Neural progenitor cell (in vitro differentiated cells): ENCODE data around the gene INTS4.

Experiments used
- CTCF ChIP-seq: fragments of 200-600 bp; sonication (generic); IDR thresholded peaks from 2 replicates; pipeline ENCODE4 v1.5.1; 2017; ENCODE audit warnings: antibody characterized with exemption, mild to moderate bottlenecking
- EZH2 ChIP-seq: fragments of 200-600 bp; sonication (generic); IDR thresholded peaks from 2 replicates; pipeline ENCODE4 v1.6.1; 2017; ENCODE audit warnings: antibody characterized with exemption, mild to moderate bottlenecking, moderate library complexity
- EZH2phosphoT487 ChIP-seq: fragments of 200-600 bp; sonication (generic); IDR thresholded peaks from 2 replicates; pipeline ENCODE4 v1.6.1; 2017; ENCODE audit warnings: antibody characterized with exemption

- TF ChIP-seq EZH2phosphoT487: no peak
- TF ChIP-seq EZH2: no peak
- TF ChIP-seq CTCF: no peak
Observed at GRCh38 chr11:78020246-78020645, 25.8 kb upstream of the INTS4 start.
